MCF 10A (cell line): ENCODE measurements around the gene CCDC87. TPM values are rescaled to one million over a fixed set of nuclear protein-coding genes. Genes with fewer than 3 reads are reported as not detected.

Source experiments
- BruUV-seq: library from RNA; stranded (reverse); fragments of 400-500 nt; replicated peaks from 2 replicates; lab custom pipeline; 2021; lab: Mats Ljungman, UMichigan
- CTCF ChIA-PET: fragments of 300-600 bp; sonication (Branson Sonifier 250); formaldehyde crosslinking; extraction: SDS; loops from one replicate; lab custom pipeline; 2021; ENCODE audit warnings: antibody characterized with exemption, inconsistent platforms; lab: Yijun Ruan, JAX
- POLR2A ChIA-PET: fragments of 300-600, 350-650 bp; sonication (Branson Sonifier 250); formaldehyde crosslinking; extraction: SDS; loops from one replicate; lab custom pipeline; 2020; ENCODE audit warnings: antibody characterized with exemption, inconsistent platforms; lab: Yijun Ruan, JAX
- DNase-seq: peaks from one replicate; pipeline ENCODE4 v3.0.0-alpha.2; 2018; ENCODE audit not compliant: unreplicated experiment
- H3K27ac Mint-ChIP-seq: one replicate; pipeline ENCODE4 v1.8.0; 2022; ENCODE audit warnings: mild to moderate bottlenecking, low read depth, mixed read lengths; ENCODE audit not compliant: unreplicated experiment
- H3K27me3 Mint-ChIP-seq: one replicate; pipeline ENCODE4 v1.8.0; 2022; ENCODE audit warnings: mixed read lengths; ENCODE audit not compliant: insufficient read depth, unreplicated experiment
- H3K36me3 Mint-ChIP-seq: one replicate; pipeline ENCODE4 v1.8.0; 2022; ENCODE audit warnings: mild to moderate bottlenecking, moderate library complexity, mixed read lengths; ENCODE audit not compliant: insufficient read depth, unreplicated experiment
- H3K4me1 Mint-ChIP-seq: one replicate; pipeline ENCODE4 v1.8.0; 2022; ENCODE audit warnings: mixed read lengths; ENCODE audit not compliant: insufficient read depth, unreplicated experiment
- H3K4me3 Mint-ChIP-seq: one replicate; pipeline ENCODE4 v1.8.0; 2022; ENCODE audit warnings: mild to moderate bottlenecking, moderate library complexity, mixed read lengths; ENCODE audit not compliant: unreplicated experiment
- H3K9me3 Mint-ChIP-seq: one replicate; pipeline ENCODE4 v1.8.0; 2022; ENCODE audit warnings: mixed read lengths; ENCODE audit not compliant: unreplicated experiment
- intact Hi-C: fragments of 100-400 bp; cut with micrococcal nuclease; formaldehyde crosslinking; loops from 2 replicates; pipeline ENCODE4 v1.14.1; 2022
- total RNA-seq: library from RNA; stranded (reverse); gene quantifications from 2 replicates; pipeline ENCODE4 v1.2.3, GENCODE V29; 2022
- TF ChIP-seq, protein P1 (sequence below): fragments of 200-600 bp; IDR thresholded peaks from one replicate; pipeline ENCODE4 v1.8.0; 2022; ENCODE audit warnings: antibody characterized with exemption, mild to moderate bottlenecking; ENCODE audit not compliant: unreplicated experiment

The CCDC87 gene
- total RNA-seq, 1 experiment from 2014 or later, result not detected

DNA sequence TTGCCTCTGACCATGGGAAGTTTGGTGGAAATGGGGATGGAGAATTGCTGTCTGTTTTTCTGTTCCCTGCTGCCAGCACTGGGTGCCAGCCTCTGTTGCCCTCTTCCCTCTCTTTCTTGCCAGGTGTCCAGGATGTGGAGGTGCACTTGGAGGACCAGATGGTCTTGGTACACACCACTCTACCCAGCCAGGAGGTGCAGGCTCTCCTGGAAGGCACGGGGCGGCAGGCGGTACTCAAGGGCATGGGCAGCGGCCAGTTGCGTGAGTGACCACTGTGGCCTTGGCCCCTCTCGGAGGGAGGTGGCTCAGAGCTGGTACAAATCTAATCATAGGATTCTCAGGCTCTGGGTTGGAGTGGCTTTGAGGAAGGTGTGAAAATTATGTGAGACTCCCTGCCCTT, 6.1 kb upstream of the CCDC87 start:
- CTCF ChIA-PET, result interaction anchor here (0.6 kb wide), 1 partner anchor 9 kb away, joined by 3 read pairs; no protein-coding TSS in a partner anchor
- no peaks in the 10 kb centered on the region for H3K27me3 Mint-ChIP-seq
- peaks cover 10% of the 10 kb centered on the region for H3K36me3 Mint-ChIP-seq
- no peak overlapping the region for H3K4me3 Mint-ChIP-seq
- no peak overlapping the region for H3K27ac Mint-ChIP-seq
- POLR2A ChIA-PET, result interaction anchor here (0.5 to 0.8 kb wide), 2 partner anchors 54 to 228 kb away, joined by 3 read pairs; partner anchors contain the start of gene ZDHHC24
- BruUV-seq, result no TSS peak
- no peak for DNase-seq
- TF ChIP-seq, protein P1, sequence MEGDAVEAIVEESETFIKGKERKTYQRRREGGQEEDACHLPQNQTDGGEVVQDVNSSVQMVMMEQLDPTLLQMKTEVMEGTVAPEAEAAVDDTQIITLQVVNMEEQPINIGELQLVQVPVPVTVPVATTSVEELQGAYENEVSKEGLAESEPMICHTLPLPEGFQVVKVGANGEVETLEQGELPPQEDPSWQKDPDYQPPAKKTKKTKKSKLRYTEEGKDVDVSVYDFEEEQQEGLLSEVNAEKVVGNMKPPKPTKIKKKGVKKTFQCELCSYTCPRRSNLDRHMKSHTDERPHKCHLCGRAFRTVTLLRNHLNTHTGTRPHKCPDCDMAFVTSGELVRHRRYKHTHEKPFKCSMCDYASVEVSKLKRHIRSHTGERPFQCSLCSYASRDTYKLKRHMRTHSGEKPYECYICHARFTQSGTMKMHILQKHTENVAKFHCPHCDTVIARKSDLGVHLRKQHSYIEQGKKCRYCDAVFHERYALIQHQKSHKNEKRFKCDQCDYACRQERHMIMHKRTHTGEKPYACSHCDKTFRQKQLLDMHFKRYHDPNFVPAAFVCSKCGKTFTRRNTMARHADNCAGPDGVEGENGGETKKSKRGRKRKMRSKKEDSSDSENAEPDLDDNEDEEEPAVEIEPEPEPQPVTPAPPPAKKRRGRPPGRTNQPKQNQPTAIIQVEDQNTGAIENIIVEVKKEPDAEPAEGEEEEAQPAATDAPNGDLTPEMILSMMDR, result no peak
- intact Hi-C loops, result no loop called here
- H3K9me3 Mint-ChIP-seq, result no peaks in the 10 kb centered on the region
- H3K4me1 Mint-ChIP-seq, result peaks cover 11% of the 10 kb centered on the region

DNA sequence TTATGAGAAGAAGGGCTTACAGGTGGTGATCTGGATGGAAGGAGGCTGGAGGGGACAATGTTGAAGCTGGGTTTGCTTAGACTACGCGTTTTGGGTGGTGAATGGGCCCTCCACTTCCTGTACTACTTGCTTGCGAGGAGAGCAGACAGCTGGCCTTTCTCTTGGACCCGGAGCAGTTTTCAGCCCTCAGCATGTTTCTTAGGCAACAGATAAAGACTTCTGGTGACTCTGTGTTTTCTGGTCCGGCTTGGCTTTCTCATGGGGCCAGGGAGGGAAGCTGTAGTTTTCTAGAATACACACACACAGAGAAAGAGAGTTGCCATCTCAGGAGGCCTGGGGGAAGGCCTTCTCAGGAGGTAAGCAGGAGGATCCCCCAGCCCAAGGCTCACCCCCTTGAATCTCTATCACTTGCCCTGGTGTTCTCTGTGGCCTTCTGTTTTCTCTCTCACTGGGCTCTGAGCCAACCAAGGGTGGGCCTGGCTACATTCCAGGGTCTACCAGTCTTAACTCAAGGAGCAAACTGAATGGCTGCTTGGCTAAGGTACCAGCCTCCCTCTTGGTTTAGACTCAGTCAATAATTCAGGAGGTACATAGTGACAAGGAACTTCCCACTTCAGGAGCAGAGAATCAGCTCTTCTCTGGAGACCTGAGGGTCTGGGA, 2.5 kb upstream of the CCDC87 start:
- H3K27me3 Mint-ChIP-seq, result no peaks in the 10 kb centered on the region
- no TSS peak for BruUV-seq
- no peak overlapping the region for H3K27ac Mint-ChIP-seq
- H3K9me3 Mint-ChIP-seq, result no peaks in the 10 kb centered on the region
- TF ChIP-seq, protein P1, result no peak
- no peak overlapping the region for H3K4me3 Mint-ChIP-seq
- no peak for DNase-seq
- intact Hi-C loops, result no loop called here
- CTCF ChIA-PET, result interaction anchor here (0.6 to 1.3 kb wide), 2 partner anchors 12 to 17 kb away, joined by 3 read pairs; no protein-coding TSS in a partner anchor
- peaks cover 10% of the 10 kb centered on the region for H3K36me3 Mint-ChIP-seq
- peaks cover 5% of the 10 kb centered on the region for H3K4me1 Mint-ChIP-seq
- POLR2A ChIA-PET, result interaction anchor here (0.8 to 5.2 kb wide), 4 partner anchors 12 to 49 kb away, joined by 4 to 38 read pairs (median 8); partner anchors contain the start of genes ACTN3, RBM14 and ZDHHC24

DNA sequence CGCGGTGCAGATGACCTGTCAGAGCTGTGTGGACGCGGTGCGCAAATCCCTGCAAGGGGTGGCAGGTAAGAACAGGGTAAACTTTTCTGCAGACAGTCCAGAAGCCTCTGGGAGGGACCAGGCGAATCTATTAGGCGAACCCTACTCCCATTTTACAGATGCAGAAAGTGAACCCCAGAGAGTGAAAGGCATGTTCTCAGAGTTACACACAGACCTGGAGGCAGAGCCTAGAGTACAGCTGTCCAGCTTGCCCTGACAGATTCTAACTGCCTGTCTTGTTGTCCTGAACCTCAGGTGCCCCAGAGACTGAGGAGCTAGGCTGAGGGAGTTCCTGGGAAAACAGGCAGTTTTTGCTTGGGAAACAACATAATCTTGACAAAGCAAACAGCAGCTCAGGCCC, 787 bp upstream of the CCDC87 start:
- intact Hi-C loops, result no loop called here
- BruUV-seq, result no TSS peak
- DNase-seq, result no peak
- peaks cover 5% of the 10 kb centered on the region for H3K4me1 Mint-ChIP-seq
- peak overlapping the region; percentile 94 for H3K4me3 Mint-ChIP-seq
- no peaks in the 10 kb centered on the region for H3K9me3 Mint-ChIP-seq
- TF ChIP-seq, protein P1, result no peak
- H3K27me3 Mint-ChIP-seq, result no peaks in the 10 kb centered on the region
- peaks cover 4% of the 10 kb centered on the region for H3K36me3 Mint-ChIP-seq
- ChIA-PET POLR2A (interaction anchor here (0.7 to 5.2 kb wide), 6 partner anchors 9 to 84 kb away, joined by 3 to 38 read pairs (median 8); partner anchors contain the start of genes ACTN3, CTSF, RBM14 and RBM4B), CTCF (interaction anchor here (0.5 to 1.2 kb wide), 3 partner anchors 24 to 85 kb away, joined by 3 to 4 read pairs (median 3); no protein-coding TSS in a partner anchor)
- peak overlapping the region; percentile 96 for H3K27ac Mint-ChIP-seq

DNA sequence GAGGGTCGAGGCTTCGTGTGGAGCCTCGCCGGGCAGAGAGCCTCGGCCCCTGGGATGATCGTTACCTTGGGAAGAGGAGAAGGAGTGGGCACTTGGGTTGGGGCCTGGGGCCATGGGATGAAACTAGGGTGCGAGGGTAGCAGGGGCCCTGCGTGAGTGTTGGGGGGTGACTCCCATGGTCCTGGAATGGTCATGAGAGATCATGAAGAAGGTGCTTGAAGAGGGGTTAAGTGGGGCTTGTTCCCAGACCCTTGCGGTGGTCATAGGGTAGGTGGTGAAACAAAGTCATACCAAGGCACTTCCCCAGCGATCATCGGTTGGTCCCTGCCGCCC, 406 bp upstream of the CCDC87 start:
- no peaks in the 10 kb centered on the region for H3K27me3 Mint-ChIP-seq
- peaks cover 5% of the 10 kb centered on the region for H3K4me1 Mint-ChIP-seq
- H3K36me3 Mint-ChIP-seq, result peaks cover 4% of the 10 kb centered on the region
- peak overlapping the region; percentile 94 for H3K4me3 Mint-ChIP-seq
- ChIA-PET CTCF (interaction anchor here (0.7 to 1.2 kb wide), 2 partner anchors 85 to 104 kb away, joined by 3 read pairs; no protein-coding TSS in a partner anchor), POLR2A (interaction anchor here (0.8 to 5.2 kb wide), 7 partner anchors 9 to 835 kb away, joined by 3 to 38 read pairs (median 9); partner anchors contain the start of genes ACTN3, CTSF, RBM14 and RBM4)
- H3K27ac Mint-ChIP-seq, result peak overlapping the region; percentile 96
- H3K9me3 Mint-ChIP-seq, result no peaks in the 10 kb centered on the region
- BruUV-seq, result TSS peak; percentile 59
- DNase-seq, result no peak
- TF ChIP-seq, protein P1, result no peak
- intact Hi-C loops, result no loop called here
